NK-92 treated with Interleukin-12 subunit alpha and Interleukin-12 subunit beta, amount 100 ng/mL, for 24 hours (cell line): ENCODE results near the gene PEX5L.
A peak's percentile ranks its signal among the peaks of the same experiment; 100 is the strongest.

Source experiments
- DNase-seq: peaks from one replicate; lab custom pipeline; 2025; lab: John Stamatoyannopoulos, UW

Gene PEX5L

GRCh38 chr3:180004542-180004941, 32.2 kb downstream of the PEX5L start:
- no peak for DNase-seq

- no peak for DNase-seq
Measured at GRCh38 chr3:180002006-180002405, 34.7 kb downstream of the PEX5L start.

- no peak for DNase-seq
Measured at GRCh38 chr3:180000500-180000899, 36.2 kb downstream of the PEX5L start.

GRCh38 chr3:179995406-179995805, 41.3 kb downstream of the PEX5L start:
- DNase-seq = no peak

- DNase-seq = no peak
Measured at GRCh38 chr3:179991883-179992282, 44.9 kb downstream of the PEX5L start.

GRCh38 chr3:179991104-179991503, 45.6 kb downstream of the PEX5L start:
- DNase-seq = no peak

GRCh38 chr3:179981646-179982045, 55.1 kb downstream of the PEX5L start:
- DNase-seq = no peak

GRCh38 chr3:179977356-179977755, 59.4 kb downstream of the PEX5L start:
- DNase-seq = no peak

GRCh38 chr3:179973931-179974361, 62.8 kb downstream of the PEX5L start:
- no peak for DNase-seq

- DNase-seq = no peak
Measured at GRCh38 chr3:179972881-179973423, 63.8 kb downstream of the PEX5L start.

GRCh38 chr3:179971280-179971679, 65.5 kb downstream of the PEX5L start:
- DNase-seq = no peak

- no peak for DNase-seq
Measured at GRCh38 chr3:179970746-179971145, 66.0 kb downstream of the PEX5L start.

GRCh38 chr3:179969525-179969924, 67.2 kb downstream of the PEX5L start:
- DNase-seq = no peak

- DNase-seq = no peak
Measured at GRCh38 chr3:179967622-179968021, 69.1 kb downstream of the PEX5L start.

- no peak for DNase-seq
Measured at GRCh38 chr3:179964890-179965289, 71.8 kb downstream of the PEX5L start.

- DNase-seq = no peak
Measured at GRCh38 chr3:179962629-179963387, 73.9 kb downstream of the PEX5L start.

GRCh38 chr3:179961703-179962078, 75.0 kb downstream of the PEX5L start:
- no peak for DNase-seq

GRCh38 chr3:179961071-179961702, 75.5 kb downstream of the PEX5L start:
- no peak for DNase-seq

GRCh38 chr3:179958759-179959158, 78.0 kb downstream of the PEX5L start:
- DNase-seq = no peak

- DNase-seq = no peak
Measured at GRCh38 chr3:179958143-179958542, 78.6 kb downstream of the PEX5L start.

GRCh38 chr3:179957264-179957845, 79.4 kb downstream of the PEX5L start:
- no peak for DNase-seq

- peak; percentile 43 for DNase-seq
Measured at GRCh38 chr3:179956416-179956830, 80.3 kb downstream of the PEX5L start.

GRCh38 chr3:179955809-179956208, 80.9 kb downstream of the PEX5L start:
- no peak for DNase-seq
